ENCODE results near the gene FHL3. TPM values are rescaled to one million over a fixed set of nuclear protein-coding genes. Genes with fewer than 3 reads are reported as not detected.

Gene FHL3
- total and polyA plus RNA-seq, 2 experiments from 2014 or later = 28.3 to 49.0 TPM

DNA sequence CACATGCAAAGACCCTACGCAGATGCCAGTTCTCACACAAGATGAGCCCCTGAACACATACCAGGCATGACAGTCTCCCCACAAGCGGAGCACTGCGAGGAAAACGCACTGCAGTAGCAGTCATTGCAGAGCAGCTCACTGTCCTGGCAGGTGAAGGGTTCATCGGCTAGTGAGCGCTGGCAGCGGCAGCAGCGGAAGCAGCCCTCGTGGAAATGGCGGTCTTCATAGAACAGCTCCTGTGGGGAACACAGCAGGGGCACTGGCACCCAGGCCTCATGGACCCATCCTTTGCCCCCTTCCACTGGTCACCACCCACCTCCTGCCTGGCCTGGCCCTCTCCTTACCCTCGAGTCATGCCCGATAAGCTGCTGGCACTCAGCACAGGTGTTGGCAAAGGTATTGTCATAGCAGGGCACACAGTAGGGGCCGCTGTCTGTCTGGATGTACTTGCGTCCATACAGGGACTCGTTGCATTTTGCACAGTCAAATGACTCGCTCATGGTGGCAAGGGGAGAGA lies 6.3 kb downstream of the FHL3 start (continued):
- no peak; a peak in 1 of 4 replicates for TF ChIP-seq CTCF (conservative IDR thresholded peaks at IDR 0.05; ENCODE audit: low read depth in 2 of 2)
- no peak for TF ChIP-seq EZH2 (IDR thresholded peaks at IDR 0.05; ENCODE audit: low read depth, unreplicated experiment)
- TF ChIP-seq, protein P1, sequence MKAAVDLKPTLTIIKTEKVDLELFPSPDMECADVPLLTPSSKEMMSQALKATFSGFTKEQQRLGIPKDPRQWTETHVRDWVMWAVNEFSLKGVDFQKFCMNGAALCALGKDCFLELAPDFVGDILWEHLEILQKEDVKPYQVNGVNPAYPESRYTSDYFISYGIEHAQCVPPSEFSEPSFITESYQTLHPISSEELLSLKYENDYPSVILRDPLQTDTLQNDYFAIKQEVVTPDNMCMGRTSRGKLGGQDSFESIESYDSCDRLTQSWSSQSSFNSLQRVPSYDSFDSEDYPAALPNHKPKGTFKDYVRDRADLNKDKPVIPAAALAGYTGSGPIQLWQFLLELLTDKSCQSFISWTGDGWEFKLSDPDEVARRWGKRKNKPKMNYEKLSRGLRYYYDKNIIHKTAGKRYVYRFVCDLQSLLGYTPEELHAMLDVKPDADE (IDR thresholded peaks at IDR 0.05) = no peak
- TF ChIP-seq STAT1 (IDR thresholded peaks at IDR 0.05; ENCODE audit: unreplicated experiment) = no peak

DNA sequence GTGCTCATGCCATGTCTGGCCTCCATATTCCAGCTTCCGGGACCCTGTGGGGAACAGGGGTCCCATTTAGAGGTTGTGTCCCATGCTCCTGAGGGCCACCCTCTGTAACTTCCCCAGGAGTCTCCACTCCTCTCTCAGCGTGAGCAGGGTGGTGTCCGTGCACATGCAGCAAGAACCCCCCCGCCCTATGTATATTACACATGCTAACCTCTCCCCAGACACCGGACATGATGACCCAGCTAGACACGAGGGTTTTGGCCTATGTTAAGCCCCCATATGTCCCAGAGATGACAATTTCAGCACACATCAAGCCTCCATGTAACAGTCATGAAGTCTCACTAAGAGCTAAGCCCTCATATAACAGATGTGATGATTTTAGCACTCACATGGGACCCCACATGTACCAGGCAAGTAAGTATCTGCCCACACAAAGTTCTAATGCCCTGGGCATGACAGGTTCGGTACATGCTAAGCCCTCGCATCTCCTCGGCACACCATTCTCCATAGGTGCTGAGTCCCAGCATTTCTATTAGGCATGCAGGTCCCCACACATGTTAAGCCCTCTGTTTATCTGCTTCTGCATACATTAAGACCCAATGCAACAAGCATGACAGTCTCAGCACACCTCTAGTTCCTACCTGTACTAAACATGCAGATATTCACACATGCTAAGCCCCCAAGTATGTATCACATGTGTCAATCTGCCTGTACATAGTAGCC lies 7.1 kb downstream of the FHL3 start:
- Histone ChIP-seq H3K4me1 (ENCODE audit: insufficient read depth) (peaks cover 52% of the 10 kb centered on the region), H3F3A (replicated peaks; ENCODE audit: low read depth) (peaks cover 22% of the 10 kb centered on the region), H3K79me2 (replicated peaks; ENCODE audit: insufficient read depth) (peaks cover 19% of the 10 kb centered on the region), H2AFZ (no peak overlapping the region), H3K4me2 (no peak overlapping the region), H3K9me2 (ENCODE audit: insufficient read depth) (no peaks in the 10 kb centered on the region), H3K36me3 (ENCODE audit: insufficient read depth) (peaks cover 15% of the 10 kb centered on the region; the same call in 1 of the 2 replicates), H3K4me3 (no peak overlapping the region), H3K27ac (ENCODE audit: low read depth) (peak overlapping the region; percentile 96; the same call in 1 of the 2 replicates), H4K20me1 (replicated peaks; ENCODE audit: insufficient read depth) (no peaks in the 10 kb centered on the region), H3K27me3 (ENCODE audit: insufficient read depth) (no peaks in the 10 kb centered on the region)
- no peak for ATAC-seq
- Mint-ChIP-seq H3K27ac (peak overlapping the region; percentile 44), H3K36me3 (ENCODE audit: low read depth) (peaks cover 28% of the 10 kb centered on the region), H3K4me3 (no peak overlapping the region), H3K4me1 (peaks cover 56% of the 10 kb centered on the region), H3K27me3 (ENCODE audit: insufficient read depth, low read depth, poor library complexity) (peaks cover 25% of the 10 kb centered on the region), H3K9me3 (no peaks in the 10 kb centered on the region; the same call in 2 of the 3 replicates)
- no peak for DNase-seq (ENCODE audit: low spot score)
- TF ChIP-seq EZH2 (IDR thresholded peaks at IDR 0.05; ENCODE audit: low read depth, unreplicated experiment) (no peak), STAT1 (IDR thresholded peaks at IDR 0.05; ENCODE audit: unreplicated experiment) (no peak), EZH2phosphoT487 (IDR thresholded peaks at IDR 0.05; ENCODE audit: unreplicated experiment) (no peak), ZNF462 (CRISPR knock-in tag; IDR thresholded peaks at IDR 0.05) (no peak), NANOG (IDR thresholded peaks at IDR 0.05; ENCODE audit: borderline replicate concordance) (no peak)
- TF ChIP-seq, protein P2, sequence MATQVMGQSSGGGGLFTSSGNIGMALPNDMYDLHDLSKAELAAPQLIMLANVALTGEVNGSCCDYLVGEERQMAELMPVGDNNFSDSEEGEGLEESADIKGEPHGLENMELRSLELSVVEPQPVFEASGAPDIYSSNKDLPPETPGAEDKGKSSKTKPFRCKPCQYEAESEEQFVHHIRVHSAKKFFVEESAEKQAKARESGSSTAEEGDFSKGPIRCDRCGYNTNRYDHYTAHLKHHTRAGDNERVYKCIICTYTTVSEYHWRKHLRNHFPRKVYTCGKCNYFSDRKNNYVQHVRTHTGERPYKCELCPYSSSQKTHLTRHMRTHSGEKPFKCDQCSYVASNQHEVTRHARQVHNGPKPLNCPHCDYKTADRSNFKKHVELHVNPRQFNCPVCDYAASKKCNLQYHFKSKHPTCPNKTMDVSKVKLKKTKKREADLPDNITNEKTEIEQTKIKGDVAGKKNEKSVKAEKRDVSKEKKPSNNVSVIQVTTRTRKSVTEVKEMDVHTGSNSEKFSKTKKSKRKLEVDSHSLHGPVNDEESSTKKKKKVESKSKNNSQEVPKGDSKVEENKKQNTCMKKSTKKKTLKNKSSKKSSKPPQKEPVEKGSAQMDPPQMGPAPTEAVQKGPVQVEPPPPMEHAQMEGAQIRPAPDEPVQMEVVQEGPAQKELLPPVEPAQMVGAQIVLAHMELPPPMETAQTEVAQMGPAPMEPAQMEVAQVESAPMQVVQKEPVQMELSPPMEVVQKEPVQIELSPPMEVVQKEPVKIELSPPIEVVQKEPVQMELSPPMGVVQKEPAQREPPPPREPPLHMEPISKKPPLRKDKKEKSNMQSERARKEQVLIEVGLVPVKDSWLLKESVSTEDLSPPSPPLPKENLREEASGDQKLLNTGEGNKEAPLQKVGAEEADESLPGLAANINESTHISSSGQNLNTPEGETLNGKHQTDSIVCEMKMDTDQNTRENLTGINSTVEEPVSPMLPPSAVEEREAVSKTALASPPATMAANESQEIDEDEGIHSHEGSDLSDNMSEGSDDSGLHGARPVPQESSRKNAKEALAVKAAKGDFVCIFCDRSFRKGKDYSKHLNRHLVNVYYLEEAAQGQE (IDR thresholded peaks at IDR 0.05; ENCODE audit: unreplicated experiment) = no peak

Data from GM23338 (cell line).